Smooth muscle cell (in vitro differentiated cells): Measurements from ENCODE around the gene SIN3B. TPM values are rescaled to one million over a fixed set of nuclear protein-coding genes. Genes with fewer than 3 reads are reported as not detected.

ENCODE experiments used
- DNase-seq: peaks from one replicate; lab custom pipeline; 2025; ENCODE audit not compliant: unreplicated experiment; lab: John Stamatoyannopoulos, UW
- H2AFZ ChIP-seq: fragments of 200-600 bp; sonication (generic); 2 replicates; pipeline ENCODE4 v1.6.0; 2016; ENCODE audit warnings: antibody characterized with exemption, low read depth, mild to moderate bottlenecking
- H3F3A ChIP-seq: fragments of 200-600 bp; sonication (generic); 2 replicates; pipeline ENCODE4 v1.6.0; 2017; ENCODE audit warnings: antibody characterized with exemption, low read depth
- H3K27ac ChIP-seq: fragments of 200-600 bp; sonication (generic); 2 replicates; pipeline ENCODE4 v1.5.1; 2016; ENCODE audit warnings: low read depth, mild to moderate bottlenecking
- H3K27me3 ChIP-seq: fragments of 200-600 bp; sonication (generic); 2 replicates; pipeline ENCODE4 v1.6.1; 2016; ENCODE audit warnings: low read depth, mild to moderate bottlenecking
- H3K36me3 ChIP-seq: fragments of 200-600 bp; sonication (generic); 2 replicates; pipeline ENCODE4 v1.5.1; 2016; ENCODE audit warnings: low read depth
- H3K4me1 ChIP-seq: fragments of 200-600 bp; sonication (generic); 2 replicates; pipeline ENCODE4 v1.5.1; 2016; ENCODE audit warnings: low read depth
- H3K4me2 ChIP-seq: fragments of 200-600 bp; sonication (generic); 2 replicates; pipeline ENCODE4 v1.6.0; 2016; ENCODE audit warnings: mild to moderate bottlenecking
- H3K4me3 ChIP-seq: fragments of 200-600 bp; sonication (generic); 2 replicates; pipeline ENCODE4 v1.5.1; 2016; ENCODE audit warnings: mild to moderate bottlenecking
- H3K79me2 ChIP-seq: fragments of 200-600 bp; sonication (generic); 2 replicates; pipeline ENCODE4 v1.6.0; 2016; ENCODE audit warnings: low read depth, mild to moderate bottlenecking
- H3K9ac ChIP-seq: fragments of 200-600 bp; sonication (generic); 2 replicates; pipeline ENCODE4 v1.6.0; 2016; ENCODE audit warnings: low read depth
- H3K9me3 ChIP-seq: fragments of 200-600 bp; sonication (generic); replicated peaks from 2 replicates; pipeline ENCODE4 v1.5.1; 2016; ENCODE audit warnings: low read depth
- H4K20me1 ChIP-seq: fragments of 200-600 bp; sonication (generic); 2 replicates; pipeline ENCODE4 v1.6.0; 2016; ENCODE audit warnings: low read depth
- CTCF ChIP-seq: fragments of 200-600 bp; sonication (generic); IDR thresholded peaks from 2 replicates; pipeline ENCODE4 v1.5.1; 2017; ENCODE audit warnings: borderline replicate concordance, mild to moderate bottlenecking, antibody characterized with exemption; ENCODE audit not compliant: insufficient read depth, poor library complexity, severe bottlenecking
- WGBS: methylation state at CpG from one replicate; pipeline ENCODE4 v1.1.7; 2016; ENCODE audit warnings: low lambda C conversion rate; 5-methylcytosine and 5-hydroxymethylcytosine counted together
- polyA plus RNA-seq: library from polyadenylated mRNA; unstranded; fragments of >200 nt; fragmentation: Nextera tagmentation; extraction: Ambion mirVana; gene quantifications from 2 replicates; pipeline ENCODE4 v1.2.1, GENCODE V29; 2016
- total RNA-seq: library from RNA; depleted of rRNA; stranded (reverse); fragments of >200 nt; gene quantifications from 2 replicates; pipeline ENCODE4 v1.2.3, GENCODE V29; 2014

SIN3B gene
- total and polyA plus RNA-seq, 2 experiments from 2014 or later, result 16.5 to 25.1 TPM

GRCh38 chr19:16887353-16888265 lies 58.4 kb downstream of the SIN3B start:
- Histone ChIP-seq H3K4me2 (no peak overlapping the region), H3K79me2 (no peaks in the 10 kb centered on the region), H3K27ac (peak overlapping the region; percentile 67), H3K4me3 (no peak overlapping the region), H3K9me3 (peaks cover 3% of the 10 kb centered on the region), H3K9ac (peak overlapping the region; percentile 34), H3F3A (no peaks in the 10 kb centered on the region), H2AFZ (no peak overlapping the region), H3K4me1 (no peaks in the 10 kb centered on the region), H3K27me3 (no peaks in the 10 kb centered on the region), H4K20me1 (no peaks in the 10 kb centered on the region), H3K36me3 (no peaks in the 10 kb centered on the region)
- no peak for TF ChIP-seq CTCF
- 80% methylated on average over 17 of the region's 17 CpGs for WGBS
- no peak for DNase-seq

- no peaks in the 10 kb centered on the region for H3K4me1 ChIP-seq
- H3K4me3 ChIP-seq, result no peak within 1 kb of the TSS
- H3K79me2 ChIP-seq, result no peaks in the 10 kb centered on the region
- no peak for TF ChIP-seq CTCF
- no peaks in the 10 kb centered on the region for H4K20me1 ChIP-seq
- H2AFZ ChIP-seq, result no peak within 1 kb of the TSS
- H3K27me3 ChIP-seq, result no peaks in the 10 kb centered on the region
- no peaks in the 10 kb centered on the region for H3F3A ChIP-seq
- H3K27ac ChIP-seq, result peak within 1 kb of the TSS; percentile 67
- peak; percentile 19 for DNase-seq
- peak within 1 kb of the TSS; percentile 68 for H3K4me2 ChIP-seq
- H3K36me3 ChIP-seq, result no peaks in the 10 kb centered on the region
- 47% methylated on average over 31 of the region's 31 CpGs for WGBS
- no peak within 1 kb of the TSS for H3K9ac ChIP-seq
- H3K9me3 ChIP-seq, result no peaks in the 10 kb centered on the region
Measured at GRCh38 chr19:16888629-16889365, 59.6 kb downstream of the SIN3B start, which contains the start of gene F2RL3. Gene F2RL3, plus strand, starts transcription at chr19:16888999. Its CDS starts 191 bp downstream, at chr19:16889190.

GRCh38 chr19:16889366-16889882 lies 60.2 kb downstream of the SIN3B start:
- Histone ChIP-seq H3K4me3 (no peak overlapping the region), H3K79me2 (no peaks in the 10 kb centered on the region), H3K9me3 (no peaks in the 10 kb centered on the region), H3K9ac (no peak overlapping the region), H3K27ac (peak overlapping the region; percentile 67), H4K20me1 (no peaks in the 10 kb centered on the region), H3F3A (no peaks in the 10 kb centered on the region), H3K27me3 (no peaks in the 10 kb centered on the region), H3K36me3 (no peaks in the 10 kb centered on the region), H2AFZ (no peak overlapping the region), H3K4me2 (peak overlapping the region; percentile 68), H3K4me1 (no peaks in the 10 kb centered on the region)
- no peak for DNase-seq
- 92% methylated on average over 15 of the region's 22 CpGs for WGBS
- TF ChIP-seq CTCF, result no peak
